Panc1 (cell line): Measurements from ENCODE around the gene AKR1B1. TPM values are rescaled to one million over a fixed set of nuclear protein-coding genes. Genes with fewer than 3 reads are reported as not detected.

Experiments used
- ATAC-seq: fragments of 200-7000 bp; cut with Tn5 transposase; 2 replicates; pipeline ENCODE4 v1.9.1; 2020; ENCODE audit warnings: mild to moderate bottlenecking, moderate library complexity
- BruUV-seq: library from RNA; stranded (reverse); fragments of 400-500 nt; replicated peaks from 2 replicates; lab custom pipeline; 2021; lab: Mats Ljungman, UMichigan
- CTCF ChIA-PET: fragments of 300-600 bp; sonication (Branson Sonifier 250); formaldehyde crosslinking; loops from one replicate; lab custom pipeline; 2022; ENCODE audit warnings: antibody characterized with exemption; lab: Charles Lee
- POLR2A ChIA-PET: fragments of 300-600 bp; sonication (Branson Sonifier 250); formaldehyde crosslinking; loops from one replicate; lab custom pipeline; 2022; ENCODE audit warnings: antibody characterized with exemption; lab: Charles Lee
- DNase-seq: peaks from one replicate; pipeline ENCODE4 v3.0.0-alpha.2; 2010; ENCODE audit warnings: low read depth, low spot score
- H3K27ac ChIP-seq: 2 replicates; pipeline ENCODE4 v1.5.1; 2011; ENCODE audit warnings: mild to moderate bottlenecking, low read length, inconsistent platforms
- H3K27me3 ChIP-seq: fragments of 200-500 bp; sonication (Bioruptor generic); 2 replicates; pipeline ENCODE4 v1.6.0; 2014; ENCODE audit warnings: low read length, inconsistent platforms; ENCODE audit not compliant: control insufficient read depth, insufficient read depth
- H3K36me3 ChIP-seq: fragments of 200-500 bp; sonication (Bioruptor generic); 2 replicates; pipeline ENCODE4 v1.5.1; 2014; ENCODE audit warnings: inconsistent platforms, mild to moderate bottlenecking, low read length, moderate library complexity; ENCODE audit not compliant: control insufficient read depth, insufficient read depth
- H3K4me1 ChIP-seq: 2 replicates; pipeline ENCODE4 v1.5.1; 2011; ENCODE audit warnings: inconsistent platforms, mild to moderate bottlenecking, low read length, moderate library complexity; ENCODE audit not compliant: control insufficient read depth, insufficient read depth
- H3K4me3 ChIP-seq, 2 experiments: 2 replicates each; pipeline ENCODE4 v1.5.1; 2011 to 2012; ENCODE audit warnings: low read depth in 2 of 2, low read length in 2 of 2, mild to moderate bottlenecking in 2 of 2, inconsistent platforms in 1 of 2, moderate library complexity in 1 of 2
- H3K9me3 ChIP-seq: fragments of 200-500 bp; sonication (Bioruptor generic); 2 replicates; pipeline ENCODE4 v1.5.1; 2014; ENCODE audit warnings: low read depth, mild to moderate bottlenecking, inconsistent platforms, low read length, moderate library complexity; ENCODE audit not compliant: control insufficient read depth, insufficient read depth
- CTCF ChIP-seq: fragments of 450-650 bp; IDR thresholded peaks from 2 replicates; pipeline ENCODE4 v1.5.1; 2017; ENCODE audit warnings: mild to moderate bottlenecking
- POLR2AphosphoS5 ChIP-seq: IDR thresholded peaks from 2 replicates; pipeline ENCODE4 v1.6.1; 2012; ENCODE audit warnings: mild to moderate bottlenecking, low read depth, low read length, moderate library complexity
- REST ChIP-seq, 2 experiments: IDR thresholded peaks; 2 replicates each; pipeline ENCODE4 v1.6.1; 2011 to 2012; ENCODE audit warnings: low read depth in 2 of 2, control low read depth in 1 of 2, low read length in 1 of 2, mild to moderate bottlenecking in 1 of 2, moderate library complexity in 1 of 2; ENCODE audit not compliant: insufficient read depth in 1 of 2
- SIN3A ChIP-seq: IDR thresholded peaks from 2 replicates; pipeline ENCODE4 v1.6.1; 2012; ENCODE audit warnings: low read depth, mild to moderate bottlenecking, low read length, moderate library complexity, borderline replicate concordance; ENCODE audit not compliant: insufficient read depth
- TCF7L2 ChIP-seq: IDR thresholded peaks from 2 replicates; pipeline ENCODE4 v1.6.1; 2011; ENCODE audit warnings: mild to moderate bottlenecking, low read depth, low read length, inconsistent platforms
- in situ Hi-C: cut with HindIII; loops from 2 replicates; pipeline ENCODE4 v1.10.0; 2016; ENCODE audit warnings: low sequenced_read_pairs, low pct_unique_long_range_greater_than_20kb
- intact Hi-C: fragments of 100-400 bp; cut with micrococcal nuclease; formaldehyde crosslinking; loops from one replicate; pipeline ENCODE4 v1.10.0; 2022; ENCODE audit not compliant: unreplicated experiment
- total RNA-seq: library from RNA; stranded (reverse); gene quantifications from one replicate; pipeline ENCODE4 v1.2.1, GENCODE V29; 2021; ENCODE audit not compliant: unreplicated experiment

AKR1B1 gene
- total RNA-seq, 1 experiment from 2014 or later, result 83.2 TPM

- CTCF ChIA-PET, result no interaction called here
- H3K36me3 ChIP-seq, result no peaks in the 10 kb centered on the region
- TF ChIP-seq CTCF (no peak), SIN3A (no peak), TCF7L2 (no peak)
- DNase-seq (no peak), ATAC-seq (no peak)
- H3K4me1 ChIP-seq, result peaks cover 6% of the 10 kb centered on the region; the same call in 1 of the 2 replicates
- intact Hi-C loops (loop anchor here (2.0 kb wide), 1 partner anchor 51 kb away; no protein-coding TSS in a partner anchor), in situ Hi-C loops (no loop called here)
- no peak overlapping the region for H3K4me3 ChIP-seq
- H3K9me3 ChIP-seq, result peaks cover 4% of the 10 kb centered on the region; the same call in 1 of the 2 replicates
- POLR2A ChIA-PET, result no interaction called here
- BruUV-seq, result no TSS peak
- no peaks in the 10 kb centered on the region for H3K27me3 ChIP-seq
- no peak overlapping the region for H3K27ac ChIP-seq
Observed at GRCh38 chr7:134461916-134462315, 3.0 kb upstream of the AKR1B1 start.

- ATAC-seq (no peak), DNase-seq (no peak)
- no TSS peak for BruUV-seq
- intact Hi-C loops (no loop called here), in situ Hi-C loops (no loop called here)
- POLR2A ChIA-PET, result no interaction called here
- TF ChIP-seq CTCF, result no peak
- TF ChIP-seq SIN3A, result no peak
- TF ChIP-seq POLR2AphosphoS5, result no peak
- no peak for TF ChIP-seq REST (IDR thresholded peaks at IDR 0.05; ENCODE audit: insufficient read depth in 1 of 2, low read depth in 2 of 2, low read length in 1 of 2)
- TF ChIP-seq TCF7L2, result no peak
- Histone ChIP-seq H3K27ac (no peak overlapping the region), H3K36me3 (no peaks in the 10 kb centered on the region), H3K4me3 (no peak overlapping the region), H3K9me3 (no peaks in the 10 kb centered on the region), H3K27me3 (no peaks in the 10 kb centered on the region), H3K4me1 (peaks cover 6% of the 10 kb centered on the region; the same call in 1 of the 2 replicates)
- CTCF ChIA-PET, result no interaction called here
Observed at GRCh38 chr7:134459981-134460380, 1.1 kb upstream of the AKR1B1 start.
